Hematopoietic multipotent progenitor cell treated with erythropoietin and hydrocortisone succinate and interleukin-3 and kit ligand, for 8 days (in vitro differentiated cells): ENCODE measurements around the gene SUMF1.
"Not testable (repeated sequence)": the region's sequence is repeated elsewhere in the genome, so short reads cannot be mapped to it uniquely, and the experiment has no call there.

Source experiments
- DNase-seq: peaks from one replicate; pipeline ENCODE4 v3.0.0-alpha.2; 2015

SUMF1 gene

DNA sequence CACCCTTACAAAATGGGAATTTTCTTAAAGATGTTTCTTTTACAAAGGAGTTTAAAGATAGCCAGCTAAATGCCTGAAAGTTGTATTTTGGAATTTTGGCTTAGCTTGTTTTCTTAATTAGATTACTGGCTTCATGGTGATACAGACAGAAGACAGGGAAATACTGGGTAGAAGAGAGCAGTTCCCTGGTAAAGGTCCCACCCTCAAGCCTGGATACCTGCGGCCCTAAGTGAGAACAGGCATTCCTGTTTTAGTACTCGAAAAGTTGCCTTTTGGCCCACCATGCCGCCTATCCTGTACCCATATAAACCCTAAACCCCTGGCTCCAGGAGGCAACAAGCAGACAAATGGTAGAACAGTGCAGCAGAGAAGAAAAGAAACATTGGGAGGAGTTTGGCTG lies 134.5 kb downstream of the SUMF1 start:
- DNase-seq: no peak

DNA sequence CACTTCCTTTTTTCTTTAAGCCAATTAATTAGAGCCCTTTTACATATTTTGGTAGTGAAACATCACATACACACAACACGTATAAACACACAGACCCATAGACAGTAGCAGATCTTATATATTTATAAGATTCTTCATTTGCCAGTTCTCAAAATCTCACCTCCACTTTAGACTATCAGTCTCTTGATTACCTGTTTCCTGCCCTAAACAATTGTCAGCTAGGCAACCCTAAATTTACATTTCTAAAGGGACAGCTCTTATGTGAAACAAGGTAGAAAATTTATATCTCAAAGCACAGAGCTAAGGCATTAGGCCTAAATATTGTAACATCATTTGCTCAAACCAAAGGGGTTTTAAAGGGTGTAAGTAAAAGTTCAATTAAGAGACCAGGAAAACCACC lies 135.0 kb downstream of the SUMF1 start:
- no peak for DNase-seq

DNA sequence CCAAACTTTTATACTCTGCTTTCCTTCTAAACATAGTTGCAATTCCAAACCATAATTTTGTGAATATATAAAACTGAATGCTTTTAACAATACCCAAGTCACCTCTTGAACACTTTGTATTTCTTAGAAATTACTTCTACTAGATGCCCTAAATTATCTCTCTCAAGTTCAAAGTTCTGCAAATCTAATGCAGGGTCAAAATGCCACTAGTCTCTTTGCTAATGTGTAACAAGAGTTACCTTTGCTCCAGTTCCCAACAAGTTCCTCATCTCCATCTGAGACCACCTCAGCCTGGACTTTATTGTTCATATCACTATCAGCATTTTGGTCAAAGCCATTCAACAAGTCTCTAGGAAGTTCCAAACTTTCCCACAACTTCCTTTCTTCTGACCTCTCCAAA lies 137.3 kb downstream of the SUMF1 start:
- not testable (repeated sequence) for DNase-seq

DNA sequence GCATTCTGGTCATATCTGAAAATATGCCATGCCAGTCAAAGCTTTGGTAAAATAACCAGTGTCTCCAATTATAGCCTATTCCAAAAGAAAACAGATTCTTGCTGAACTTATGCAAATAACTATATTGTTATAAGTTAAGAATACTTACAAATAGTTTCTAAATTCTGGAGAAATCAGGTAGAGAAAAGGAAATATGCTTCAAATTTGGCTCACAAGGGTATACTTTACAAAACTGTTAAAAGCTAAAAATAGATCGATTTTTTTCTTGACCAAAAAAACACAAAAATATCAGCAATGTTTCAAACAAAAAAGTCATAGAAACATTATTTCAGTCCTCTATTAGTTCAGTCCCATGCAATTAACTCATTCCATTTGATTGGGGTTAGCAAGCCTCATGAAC lies 140.2 kb downstream of the SUMF1 start:
- no peak for DNase-seq

DNA sequence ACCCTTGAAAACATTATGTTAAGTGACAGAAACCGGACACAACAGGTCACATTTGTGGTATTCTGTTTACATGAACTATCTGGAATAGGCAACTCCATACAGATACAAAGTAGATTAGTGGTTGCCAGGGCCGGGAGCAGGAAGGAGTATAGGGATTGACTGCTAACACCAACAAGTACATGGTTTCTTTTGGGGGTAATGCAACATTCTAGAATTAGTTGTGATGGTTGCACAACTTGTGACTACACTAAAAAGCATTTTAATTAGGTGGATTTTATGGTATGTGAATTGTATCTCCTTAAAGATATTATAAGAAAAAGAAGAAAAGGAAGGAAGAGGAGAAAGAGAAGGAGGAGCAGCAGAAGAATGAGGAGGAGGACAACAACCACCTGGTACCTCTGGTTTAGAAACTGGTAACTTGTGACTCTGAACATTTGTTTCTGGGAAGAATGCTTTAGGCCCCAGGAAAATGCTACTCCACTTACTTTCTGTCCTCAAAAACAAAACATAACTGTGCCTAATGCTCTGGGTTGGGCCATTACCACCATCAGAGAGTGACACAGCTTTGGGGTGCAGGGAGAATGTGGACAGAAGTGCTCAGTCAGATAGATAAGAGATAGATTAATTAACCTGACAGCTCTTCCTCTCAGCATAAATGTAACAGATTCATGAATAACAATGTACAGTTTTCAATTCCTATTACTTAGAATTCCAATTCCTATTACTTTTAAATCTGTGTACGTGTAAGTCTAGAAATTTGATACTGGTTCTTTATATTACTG lies 143.6 kb downstream of the SUMF1 start:
- DNase-seq: no peak

DNA sequence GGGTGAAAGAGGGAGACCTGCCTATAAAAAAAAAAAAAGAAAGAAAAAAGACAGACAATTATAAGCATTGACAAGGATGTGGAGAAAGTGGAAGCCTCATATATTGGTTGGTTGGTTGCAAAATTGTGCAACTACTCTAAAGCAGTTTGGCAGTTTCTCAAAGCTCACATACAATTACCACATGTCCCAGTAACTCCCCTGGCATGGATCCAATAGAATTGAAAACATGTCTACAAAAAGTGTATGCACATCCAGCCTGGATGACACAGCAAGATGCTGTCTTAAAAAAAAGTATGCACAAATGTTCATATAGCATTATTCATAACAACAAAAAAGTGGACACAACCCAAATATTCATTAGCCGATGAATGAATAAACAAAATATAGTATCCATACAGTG lies 144.4 kb downstream of the SUMF1 start:
- peak; percentile 83 for DNase-seq

DNA sequence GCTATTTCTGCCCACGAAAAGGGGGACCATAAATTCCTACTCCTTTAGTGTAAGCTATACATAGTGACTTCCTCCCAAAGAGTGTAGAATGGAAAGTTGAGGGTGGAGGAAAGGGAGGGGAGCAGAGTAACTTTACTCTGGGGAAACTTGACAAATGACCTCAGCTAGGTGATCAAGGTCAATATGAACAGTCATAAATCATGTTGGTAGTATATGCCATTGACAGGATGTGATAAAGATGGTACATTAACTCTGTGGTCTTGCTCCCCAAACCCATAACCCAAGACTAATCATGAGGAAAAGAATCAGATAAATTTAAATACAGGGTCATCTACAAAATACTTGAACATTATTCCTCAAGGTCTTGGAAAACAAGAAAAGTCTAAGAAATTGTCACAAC lies 145.3 kb downstream of the SUMF1 start:
- DNase-seq: no peak

DNA sequence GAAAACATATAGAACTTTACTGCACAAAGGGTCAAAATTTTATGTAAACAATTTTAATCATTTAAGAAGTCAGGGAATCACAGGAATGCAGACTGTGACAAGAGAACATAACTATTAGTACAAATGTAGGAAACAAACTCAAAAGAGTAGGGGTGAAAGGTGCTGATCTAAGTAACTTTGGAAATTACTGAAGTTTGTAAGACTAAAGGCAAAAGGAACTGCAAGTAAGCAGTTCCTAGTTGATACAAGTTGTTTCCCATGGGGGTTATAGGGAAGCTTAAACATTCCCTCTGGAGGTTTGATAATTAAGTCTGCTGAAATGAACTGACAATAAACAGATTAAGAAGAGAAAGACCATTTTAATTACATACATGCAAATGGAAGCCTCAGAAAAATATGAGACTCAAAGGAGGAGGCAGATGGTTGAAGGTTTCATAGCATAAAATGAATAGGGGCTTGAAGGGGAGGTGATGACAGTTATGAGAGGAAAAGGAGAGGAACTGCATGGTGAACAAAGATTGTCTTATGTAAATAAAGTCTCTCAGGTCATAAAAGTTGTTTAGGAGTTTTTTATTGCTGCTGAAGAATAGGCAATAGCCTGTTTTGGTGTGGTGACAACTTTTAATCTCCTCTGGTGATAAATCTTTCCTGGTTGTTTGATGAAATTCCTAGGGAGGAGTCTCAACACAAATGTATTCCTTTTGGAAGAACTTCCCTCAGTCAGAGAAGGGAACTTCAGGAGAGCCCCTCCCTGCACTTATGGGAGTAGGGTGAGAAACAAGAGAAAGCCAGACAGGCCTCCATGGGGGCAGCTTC lies 146.8 kb downstream of the SUMF1 start:
- DNase-seq: no peak

DNA sequence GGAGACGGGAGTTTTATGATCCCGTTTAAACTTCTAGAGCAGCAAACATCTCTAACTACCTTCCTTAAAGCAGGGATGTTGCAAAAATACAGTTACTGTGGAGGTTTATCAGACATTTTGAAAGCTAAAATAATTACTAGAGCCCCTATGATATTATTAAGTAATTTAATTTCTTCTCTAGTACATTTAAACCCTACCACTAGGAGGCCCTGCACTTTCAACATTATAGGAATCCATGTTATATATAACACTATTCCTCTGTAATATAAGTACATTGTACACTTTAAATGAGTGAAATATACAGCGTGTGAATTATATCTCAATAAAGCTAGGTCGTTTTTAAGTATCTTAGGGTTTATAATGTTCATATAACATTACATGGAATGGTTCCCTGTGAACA lies 152.4 kb downstream of the SUMF1 start:
- DNase-seq: peak; percentile 40

DNA sequence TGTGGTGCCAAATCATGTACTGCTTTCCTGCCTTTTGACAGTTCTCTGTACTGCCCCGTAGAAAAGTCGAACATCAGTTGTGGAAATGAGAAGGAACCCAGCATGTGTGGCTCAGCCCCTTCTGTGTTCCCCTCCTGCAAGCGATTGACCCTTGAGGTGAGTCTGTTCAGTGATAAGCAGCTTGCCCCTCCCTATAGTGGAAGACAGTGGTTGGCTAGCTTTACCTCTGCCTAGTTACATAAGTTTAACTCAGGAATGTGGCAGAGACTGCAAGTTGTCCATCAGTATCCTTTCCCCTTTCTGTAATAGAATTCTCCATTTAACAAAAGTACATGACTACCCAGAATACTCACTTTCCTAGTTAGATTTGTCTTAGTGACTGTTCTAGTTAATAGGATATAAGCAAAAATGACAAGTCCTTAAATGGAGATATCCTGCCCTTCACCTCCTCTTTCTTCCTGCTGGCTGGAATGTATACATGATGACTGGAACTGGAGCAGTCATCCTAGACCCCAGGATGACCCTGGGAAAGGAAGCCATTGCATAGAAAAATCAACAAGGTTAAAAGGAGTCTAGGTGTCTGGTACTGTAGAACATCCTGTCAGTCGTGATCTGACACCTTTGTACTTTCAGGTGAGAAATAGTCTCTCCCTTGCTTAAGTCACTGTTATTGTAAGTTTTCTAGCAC lies 153.3 kb downstream of the SUMF1 start:
- no peak for DNase-seq

DNA sequence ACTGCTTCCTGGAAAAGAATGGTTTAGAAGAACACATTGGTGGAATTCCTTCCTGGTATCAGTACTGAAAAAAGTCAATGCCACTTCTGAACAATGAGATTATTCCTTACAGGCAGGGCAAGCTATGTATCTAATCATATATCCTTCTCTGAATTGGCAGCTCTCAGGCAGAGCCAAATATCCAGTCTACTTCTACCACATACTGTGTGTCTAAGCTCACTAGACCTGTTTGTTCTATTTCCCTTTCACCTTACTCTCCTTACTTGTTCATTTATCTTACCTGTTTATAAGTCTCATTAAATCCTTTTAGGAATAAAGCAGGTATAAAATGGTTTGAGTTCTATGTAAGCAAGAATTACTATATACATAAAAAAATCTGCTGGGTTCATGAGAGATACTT lies 155.6 kb downstream of the SUMF1 start:
- DNase-seq: no peak
